Measurements from ENCODE around the gene SENP6.
"Not testable (repeated sequence)": the region's sequence is repeated elsewhere in the genome, so short reads cannot be mapped to it uniquely, and the experiment has no call there.

SENP6 gene

GRCh38 chr6:75673884-75674283 is 72.2 kb downstream of the SENP6 start:
- no peak for FAIRE-seq

DNA sequence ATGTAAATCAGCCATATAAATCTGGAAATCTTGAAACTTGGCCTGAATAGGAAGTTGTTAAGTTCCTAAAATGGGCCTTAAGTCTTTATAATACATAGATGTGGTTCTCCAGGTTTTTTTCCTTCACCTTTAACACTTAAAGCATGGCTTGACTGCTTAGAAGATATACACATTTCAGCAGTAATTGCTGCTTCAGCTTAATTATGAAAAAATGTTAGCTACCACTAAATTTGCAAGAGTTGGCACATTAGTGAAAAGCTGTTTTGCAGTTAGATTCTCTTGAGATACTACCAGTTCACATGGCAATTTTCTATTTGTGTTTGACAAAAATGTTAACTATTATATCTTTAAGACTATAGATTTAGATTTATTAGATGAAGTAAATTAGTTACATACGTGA is 74.7 kb downstream of the SENP6 start:
- FAIRE-seq: peak; percentile 79

GRCh38 chr6:75682548-75682947 is 80.9 kb downstream of the SENP6 start:
- not testable (repeated sequence) for FAIRE-seq

DNA sequence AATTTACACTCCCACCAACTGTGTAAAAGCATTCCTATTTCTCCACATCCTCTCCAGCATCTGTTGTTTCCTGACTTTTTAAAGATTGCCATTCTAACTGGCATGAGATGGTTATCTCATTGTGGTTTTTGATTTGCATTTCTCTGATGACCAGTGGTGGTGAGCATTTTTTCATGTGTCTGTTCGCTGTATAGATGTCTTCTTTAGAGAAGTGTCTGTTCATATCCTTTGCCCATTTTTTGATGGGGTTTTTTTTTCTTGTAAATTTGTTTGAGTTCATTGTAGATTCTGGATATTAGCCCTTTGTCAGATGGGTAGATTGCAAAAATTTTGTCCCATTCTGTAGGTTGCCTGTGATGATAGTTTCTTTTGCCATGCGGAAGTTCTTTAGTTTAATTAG is 81.3 kb downstream of the SENP6 start:
- FAIRE-seq: not testable (repeated sequence)

GRCh38 chr6:75687535-75687934 is 85.9 kb downstream of the SENP6 start:
- FAIRE-seq: not testable (repeated sequence)

GRCh38 chr6:75687937-75688336 is 86.3 kb downstream of the SENP6 start:
- not testable (repeated sequence) for FAIRE-seq

GRCh38 chr6:75689576-75689975 is 87.9 kb downstream of the SENP6 start:
- no peak for FAIRE-seq

DNA sequence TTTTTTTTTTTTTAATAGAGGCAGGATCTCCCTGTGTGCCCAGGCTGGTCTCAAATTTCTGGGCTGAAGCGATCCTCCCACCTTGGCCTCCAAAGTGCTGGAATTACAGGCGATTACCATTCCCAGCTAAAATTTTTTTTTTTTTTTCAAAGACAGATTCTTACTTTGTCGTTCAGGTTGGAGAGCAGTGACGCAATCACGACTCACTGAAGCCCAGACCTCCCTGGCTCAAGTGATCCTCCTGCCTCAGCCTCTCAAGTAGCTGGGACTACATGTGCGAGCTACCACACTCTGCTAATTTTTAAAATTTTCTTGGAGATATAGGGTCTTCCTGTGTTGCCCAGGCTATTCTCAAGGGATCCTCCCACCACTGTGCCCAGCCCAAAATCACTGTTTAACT is 89.3 kb downstream of the SENP6 start:
- no peak for FAIRE-seq

DNA sequence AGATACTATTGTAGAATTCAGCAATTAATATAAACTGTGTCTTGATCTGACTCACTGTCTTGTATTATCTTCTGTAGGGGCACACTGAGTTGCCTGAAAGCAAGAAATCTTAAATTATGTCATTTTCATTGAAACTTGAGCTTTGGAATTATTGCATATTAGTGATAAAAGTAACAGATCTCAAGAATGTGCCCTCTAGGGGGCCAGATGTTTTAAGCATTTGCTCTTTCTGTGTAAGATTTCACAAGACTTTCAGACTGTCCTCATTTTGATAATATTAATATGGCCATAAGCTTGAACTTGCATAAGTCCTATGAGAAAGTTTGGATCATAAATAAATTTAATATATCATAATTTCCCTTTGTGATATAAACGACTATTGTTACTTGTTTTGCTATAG is 91.9 kb downstream of the SENP6 start:
- FAIRE-seq: no peak

- no peak for FAIRE-seq
Observed at GRCh38 chr6:75694406-75694805, 92.7 kb downstream of the SENP6 start.

DNA sequence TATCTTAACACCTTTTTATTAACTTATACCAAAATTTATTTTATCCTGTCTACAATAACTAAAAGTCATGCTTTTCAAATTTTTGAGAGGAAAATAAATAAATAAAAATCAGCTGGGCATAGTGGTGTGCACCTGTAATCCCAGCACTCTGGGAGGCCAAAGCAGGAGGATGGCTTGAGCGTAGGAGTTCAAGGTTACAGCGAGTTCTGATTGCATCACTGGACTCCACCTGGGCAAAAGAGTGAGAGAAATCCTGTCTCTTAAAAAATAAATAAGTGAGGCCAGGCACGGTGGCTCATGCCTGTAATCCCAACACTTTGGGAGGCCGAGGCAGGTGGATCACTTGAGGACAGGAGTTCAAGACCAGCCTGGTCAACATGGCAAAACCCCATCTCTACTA is 106.7 kb downstream of the SENP6 start:
- not testable (repeated sequence) for FAIRE-seq

- FAIRE-seq: no peak
Observed at GRCh38 chr6:75711173-75711572, 109.5 kb downstream of the SENP6 start.

GRCh38 chr6:75719133-75719532 is 117.5 kb downstream of the SENP6 start:
- no peak for FAIRE-seq

DNA sequence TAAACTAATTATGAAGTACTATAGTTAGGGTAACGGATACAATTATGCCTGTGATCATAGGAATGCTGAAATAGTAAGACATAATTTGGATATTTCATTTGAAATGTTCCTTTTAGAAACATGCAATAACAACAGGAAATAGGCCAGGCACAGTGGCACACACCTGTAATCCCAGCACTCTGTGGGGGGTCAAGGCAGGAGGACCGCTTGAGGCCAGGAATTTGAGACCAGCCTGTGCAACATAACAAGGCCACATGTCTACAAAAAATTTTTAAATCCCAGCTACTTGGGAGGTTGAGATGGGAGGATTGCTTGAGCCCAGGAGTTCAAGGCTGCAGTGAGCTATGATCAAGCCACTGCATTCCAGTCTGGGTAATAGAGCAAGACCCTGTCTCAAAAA is 121.7 kb downstream of the SENP6 start:
- FAIRE-seq: no peak

- no peak for FAIRE-seq
Observed at GRCh38 chr6:75727206-75727605, 125.5 kb downstream of the SENP6 start.

DNA sequence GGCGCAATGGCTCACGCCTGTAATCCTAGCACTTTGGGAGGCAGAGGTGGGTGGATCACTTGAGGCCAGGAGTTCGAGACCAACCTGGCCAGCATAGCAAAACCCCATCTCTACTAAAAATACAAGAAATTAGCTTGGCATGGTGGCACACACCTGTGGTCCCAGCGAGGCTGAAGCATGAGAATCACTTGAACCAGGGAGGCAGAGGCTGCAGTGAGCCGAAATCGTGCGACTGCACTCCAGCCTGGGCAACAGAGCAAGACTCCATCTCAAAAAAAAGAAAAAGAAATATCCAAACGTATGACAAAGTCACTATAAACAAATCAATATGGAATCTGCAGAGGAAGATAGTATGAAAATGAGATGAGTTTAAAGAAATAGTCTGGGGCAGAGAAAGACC is 129.3 kb downstream of the SENP6 start:
- not testable (repeated sequence) for FAIRE-seq

DNA sequence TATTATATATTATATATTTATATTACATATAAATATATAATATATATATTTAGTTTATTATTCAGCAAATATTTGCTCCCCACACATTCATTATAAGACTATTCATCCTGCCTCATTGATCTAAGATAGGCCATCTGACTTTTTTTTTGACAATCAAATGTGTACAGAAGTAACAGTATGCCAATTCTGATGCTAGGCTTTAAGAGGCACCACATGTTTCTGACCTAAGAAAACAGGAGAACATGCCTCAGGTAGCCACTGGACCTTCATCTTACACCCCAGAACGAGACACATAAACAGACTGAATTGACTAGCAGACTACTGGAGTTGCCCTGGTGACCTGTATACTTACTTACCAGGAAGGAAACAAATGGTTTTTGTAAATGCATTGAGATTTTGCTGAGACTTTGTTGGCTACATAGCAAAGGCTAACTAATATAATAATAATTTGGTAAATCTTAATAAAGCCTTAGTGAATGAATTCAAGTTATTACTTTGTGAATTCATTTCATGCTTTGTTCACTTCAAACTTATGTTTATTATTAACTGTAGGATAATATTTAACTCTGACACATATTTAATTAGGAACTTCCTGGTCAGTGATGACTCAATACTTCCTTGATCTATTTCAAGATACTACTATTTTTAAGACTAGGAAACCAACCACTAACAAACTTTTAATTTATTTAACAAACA is 134.0 kb downstream of the SENP6 start:
- FAIRE-seq: peak; percentile 98

DNA sequence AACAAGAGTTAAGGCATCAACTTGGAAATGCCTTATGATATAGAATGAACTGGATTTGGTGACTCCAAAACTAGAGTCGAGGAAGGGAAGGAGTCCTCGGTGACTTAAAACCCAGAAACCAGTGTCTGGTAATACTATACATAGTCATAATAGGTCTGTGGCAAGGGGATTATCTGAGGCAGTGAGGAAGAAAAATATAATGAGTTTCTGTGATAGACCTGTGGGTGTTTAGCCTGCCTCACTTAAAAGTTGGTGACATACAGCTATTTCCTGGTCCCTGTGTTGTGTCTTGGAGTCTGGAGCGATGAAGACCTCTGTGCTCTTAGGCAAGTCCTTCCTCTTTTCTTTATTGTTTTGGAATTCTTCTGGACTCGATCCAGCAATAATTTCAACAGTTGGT is 142.3 kb downstream of the SENP6 start:
- FAIRE-seq: no peak

DNA sequence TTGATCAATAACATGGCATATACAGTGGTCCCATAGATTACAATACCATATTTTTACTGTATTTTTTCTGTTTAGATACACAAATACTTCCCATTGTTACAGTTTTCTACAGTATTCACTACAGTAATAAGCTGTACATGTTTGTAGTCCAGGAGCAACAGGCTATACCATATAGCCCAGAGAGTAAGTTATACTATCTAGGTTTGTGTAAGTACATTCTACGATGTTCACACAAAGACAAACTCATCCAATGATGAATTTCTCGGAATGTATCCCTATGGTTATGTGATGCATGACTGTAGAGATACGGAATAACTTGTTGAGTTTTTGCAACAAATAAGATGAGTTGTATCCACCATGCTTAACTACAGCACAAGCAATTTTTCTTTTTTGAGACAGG is 143.7 kb downstream of the SENP6 start:
- FAIRE-seq: no peak

- FAIRE-seq: no peak
Observed at GRCh38 chr6:75746221-75746620, 144.5 kb downstream of the SENP6 start.

DNA sequence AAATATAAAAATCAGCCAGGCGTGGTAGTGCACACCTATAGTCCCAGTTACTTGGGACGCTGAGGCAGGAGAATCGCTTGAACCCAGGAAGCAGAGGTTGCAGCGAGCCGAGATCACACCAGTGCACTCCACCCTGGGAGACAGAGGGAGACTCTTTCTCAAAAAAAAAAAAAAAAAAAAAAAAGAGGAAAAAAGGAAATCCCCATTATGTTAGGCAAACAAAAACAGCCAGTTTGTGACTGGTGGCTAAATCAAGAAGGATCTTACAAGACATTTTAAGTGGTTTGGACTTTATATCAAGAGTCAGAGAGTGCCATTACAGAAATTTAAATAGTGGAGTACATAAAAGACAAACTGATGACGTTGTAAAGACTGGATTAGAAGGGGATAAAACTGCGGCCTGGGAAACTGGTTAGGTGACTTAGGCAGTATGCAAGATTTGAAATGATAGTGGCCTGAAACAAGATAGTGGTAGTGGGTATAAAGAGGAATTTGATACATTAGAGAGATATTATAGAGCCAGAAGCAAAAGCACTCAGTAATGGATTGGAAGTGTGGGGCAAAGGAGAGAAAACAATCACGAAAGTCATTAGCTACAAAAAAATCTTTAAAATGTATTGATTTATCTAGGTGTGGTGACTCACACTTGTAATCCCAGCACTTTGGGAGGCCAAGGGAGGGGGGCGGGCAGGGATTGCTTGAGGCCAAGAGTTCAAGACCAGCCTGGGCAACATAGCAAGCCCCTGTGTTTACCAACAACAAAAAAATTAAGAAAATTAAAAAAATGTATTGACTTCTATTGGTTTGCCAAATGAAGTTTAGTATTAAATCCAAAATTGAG is 145.7 kb downstream of the SENP6 start:
- no peak for FAIRE-seq

DNA sequence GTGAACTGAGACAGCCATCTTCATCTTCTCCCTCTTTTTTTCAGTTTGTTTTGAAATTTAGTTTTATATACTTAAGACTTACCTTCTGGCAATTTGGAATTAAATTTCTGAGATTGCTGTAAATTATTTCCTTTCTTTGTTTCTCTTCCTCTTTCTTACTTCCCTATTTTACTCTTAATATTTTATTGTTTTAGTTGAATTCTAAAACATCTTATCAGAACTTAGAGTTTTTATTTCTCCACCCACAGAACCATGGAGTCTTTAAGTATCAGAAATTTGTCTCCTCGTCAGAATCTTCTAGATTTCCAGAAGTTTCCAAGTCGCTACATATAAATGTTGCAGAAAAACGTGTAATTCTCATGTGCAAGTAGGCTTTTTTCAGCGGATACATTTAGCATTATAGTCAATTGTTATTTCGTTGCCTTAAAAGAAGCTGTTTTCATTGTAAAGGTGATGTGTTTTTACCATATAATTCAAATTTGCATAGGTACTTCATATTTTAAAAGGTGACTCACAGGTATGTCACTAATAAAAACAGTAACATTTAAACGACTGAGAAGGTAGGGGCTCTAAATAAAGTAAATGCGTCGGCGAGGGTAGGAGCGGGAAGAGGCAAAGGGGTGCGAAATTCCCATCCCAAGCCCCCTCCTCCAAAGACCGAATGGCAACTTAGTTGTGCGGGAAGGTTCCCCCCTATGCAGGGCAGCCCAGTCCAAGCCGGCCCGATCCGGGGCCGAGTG is 146.5 kb downstream of the SENP6 start:
- FAIRE-seq: no peak

- no peak for FAIRE-seq
Observed at GRCh38 chr6:75748743-75749538, 147.3 kb downstream of the SENP6 start, which contains the start of gene MYO6. MYO6 (plus strand) TSS chr6:75749239; CDS start chr6:75817548, 68,309 bp downstream.
